Endothelial cell of umbilical vein (primary cell): Measurements from ENCODE around the gene RAPGEF4.

Source experiments
- CTCF ChIP-seq, 2 donors: IDR thresholded peaks; 1 replicate in 1 of 2; 2 replicates in 1 of 2; pipeline ENCODE4 v1.5.1; 2011; ENCODE audit warnings: low read length in 2 of 2, mild to moderate bottlenecking in 2 of 2, moderate library complexity in 2 of 2, control low read depth in 1 of 2, inconsistent platforms in 1 of 2, low read depth in 1 of 2; ENCODE audit not compliant: insufficient read depth in 1 of 2; ENCODE audit errors: extremely low read depth in 1 of 2
- EZH2 ChIP-seq: IDR thresholded peaks from 2 replicates; pipeline ENCODE4 v1.6.1; 2012; ENCODE audit warnings: borderline replicate concordance, low read depth, mild to moderate bottlenecking, moderate library complexity, low read length, inconsistent platforms; ENCODE audit not compliant: severe bottlenecking
- FOS ChIP-seq: IDR thresholded peaks from 2 replicates; pipeline ENCODE4 v1.6.1; 2011; ENCODE audit warnings: mild to moderate bottlenecking, low read length, moderate library complexity, borderline replicate concordance; ENCODE audit not compliant: insufficient read depth
- POLR2AphosphoS5 ChIP-seq: IDR thresholded peaks from 2 replicates; pipeline ENCODE4 v1.6.1; 2012; ENCODE audit warnings: low read depth, mild to moderate bottlenecking, control low read depth, low read length, moderate library complexity; ENCODE audit not compliant: insufficient read depth

- TF ChIP-seq EZH2 (no peak), CTCF (IDR thresholded peaks at IDR 0.05; ENCODE audit: extremely low read depth in 1 of 2, insufficient read depth in 1 of 2, low read depth in 1 of 2, low read length in 2 of 2) (no peak), POLR2AphosphoS5 (no peak), FOS (no peak)
These were observed 72.5 kb downstream of the RAPGEF4 start for GRCh38 chr2:172808156-172808555.
